ENCODE results near the gene OSBPL7.

DNA sequence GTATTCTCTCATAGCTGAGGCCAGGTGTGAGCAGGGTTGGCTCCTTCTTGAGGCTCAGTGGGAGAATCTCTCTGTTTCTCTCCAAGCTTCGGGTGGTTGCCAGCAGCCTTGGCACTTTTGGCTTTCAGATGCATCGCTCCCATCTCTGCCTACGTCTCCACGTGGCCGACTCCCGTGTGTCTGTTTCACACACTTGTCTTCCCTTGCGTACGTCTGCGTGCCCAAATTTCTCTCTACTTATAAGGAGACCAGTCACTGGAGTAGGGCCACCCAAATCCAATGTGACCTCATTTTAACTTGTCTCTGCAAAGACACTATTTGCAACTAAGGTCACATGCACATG is 14.7 kb downstream of the OSBPL7 start:
- TF ChIP-seq, protein P1, sequence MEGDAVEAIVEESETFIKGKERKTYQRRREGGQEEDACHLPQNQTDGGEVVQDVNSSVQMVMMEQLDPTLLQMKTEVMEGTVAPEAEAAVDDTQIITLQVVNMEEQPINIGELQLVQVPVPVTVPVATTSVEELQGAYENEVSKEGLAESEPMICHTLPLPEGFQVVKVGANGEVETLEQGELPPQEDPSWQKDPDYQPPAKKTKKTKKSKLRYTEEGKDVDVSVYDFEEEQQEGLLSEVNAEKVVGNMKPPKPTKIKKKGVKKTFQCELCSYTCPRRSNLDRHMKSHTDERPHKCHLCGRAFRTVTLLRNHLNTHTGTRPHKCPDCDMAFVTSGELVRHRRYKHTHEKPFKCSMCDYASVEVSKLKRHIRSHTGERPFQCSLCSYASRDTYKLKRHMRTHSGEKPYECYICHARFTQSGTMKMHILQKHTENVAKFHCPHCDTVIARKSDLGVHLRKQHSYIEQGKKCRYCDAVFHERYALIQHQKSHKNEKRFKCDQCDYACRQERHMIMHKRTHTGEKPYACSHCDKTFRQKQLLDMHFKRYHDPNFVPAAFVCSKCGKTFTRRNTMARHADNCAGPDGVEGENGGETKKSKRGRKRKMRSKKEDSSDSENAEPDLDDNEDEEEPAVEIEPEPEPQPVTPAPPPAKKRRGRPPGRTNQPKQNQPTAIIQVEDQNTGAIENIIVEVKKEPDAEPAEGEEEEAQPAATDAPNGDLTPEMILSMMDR (IDR thresholded peaks at IDR 0.05 in 4 of 5, conservative IDR thresholded peaks at IDR 0.05 in 1 of 5), result no peak
- no peak for TF ChIP-seq POLR2A (IDR thresholded peaks at IDR 0.05)
